GM19455 (cell line): Measurements from ENCODE around the gene SRGAP1.
"Not testable (repeated sequence)": the region's sequence is repeated elsewhere in the genome, so short reads cannot be mapped to it uniquely, and the experiment has no call there.

Experiments used
- ATAC-seq: cut with Tn5 transposase; IDR thresholded peaks from one replicate; pipeline ENCODE4 v1.9.1; 2021; ENCODE audit not compliant: unreplicated experiment

The SRGAP1 gene

DNA sequence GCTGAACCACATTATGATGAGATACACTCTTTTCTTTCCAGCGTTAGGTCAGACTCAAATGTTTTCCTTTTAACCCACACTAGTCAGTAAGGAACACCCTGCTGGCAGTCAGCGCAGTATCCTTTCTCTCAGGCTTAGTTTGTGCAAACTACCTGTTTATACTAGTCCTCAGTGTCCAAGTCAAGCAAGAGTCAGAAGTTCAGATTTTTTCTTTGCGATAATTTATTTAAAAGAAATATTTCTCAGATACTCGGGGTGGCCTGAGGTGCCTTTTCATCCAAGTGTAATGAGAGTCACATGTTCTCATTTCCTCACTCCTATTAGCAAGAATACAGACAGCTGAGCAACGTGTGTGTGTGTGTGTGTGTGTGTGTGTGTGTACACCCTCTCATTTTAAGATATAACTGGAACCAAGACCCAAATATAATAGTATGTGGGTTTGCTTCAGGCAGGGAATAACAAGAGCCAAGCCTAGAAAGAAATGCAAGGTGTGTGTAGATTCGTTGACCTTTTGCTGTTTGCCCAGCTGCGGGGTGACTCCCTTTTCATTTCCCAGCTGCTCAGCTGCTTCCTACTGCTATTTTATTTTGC lies 194.9 kb downstream of the SRGAP1 start:
- no peak for ATAC-seq

DNA sequence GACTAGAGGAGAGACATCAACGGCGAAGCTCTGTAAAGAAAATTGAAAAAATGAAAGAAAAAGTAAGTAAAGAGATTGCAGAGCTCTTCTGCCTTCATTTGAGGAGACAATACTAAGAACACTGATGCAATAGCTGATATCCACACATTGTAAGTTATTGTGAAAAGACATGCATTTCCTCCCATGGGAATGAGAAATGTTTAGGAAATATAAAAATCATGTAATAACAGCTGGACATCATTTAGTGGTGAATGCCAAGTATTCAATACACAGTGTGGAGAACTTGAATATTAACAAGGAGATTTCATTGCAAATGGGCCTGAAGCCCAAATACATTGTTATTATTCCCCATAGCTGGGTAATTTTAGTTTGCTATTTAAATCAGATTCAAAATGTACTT lies 198.4 kb downstream of the SRGAP1 start:
- no peak for ATAC-seq

DNA sequence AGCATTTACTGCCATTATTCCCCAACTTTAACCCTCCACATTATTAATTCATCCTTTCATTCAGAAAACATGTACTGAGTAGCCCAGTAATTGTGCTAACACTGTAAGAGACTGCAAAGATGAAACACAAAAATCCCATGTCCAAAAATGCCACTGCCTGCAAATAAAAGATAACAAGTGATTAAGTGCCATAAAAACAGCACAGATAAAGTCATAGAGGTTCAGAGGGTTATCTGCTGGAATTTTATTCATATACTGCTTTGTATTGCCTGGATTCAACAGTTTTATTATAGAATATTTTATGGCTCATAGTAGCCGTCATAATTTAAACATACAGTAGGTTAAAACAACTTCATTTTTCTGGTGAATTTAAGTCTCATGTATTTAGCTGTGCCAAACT lies 199.7 kb downstream of the SRGAP1 start:
- no peak for ATAC-seq

DNA sequence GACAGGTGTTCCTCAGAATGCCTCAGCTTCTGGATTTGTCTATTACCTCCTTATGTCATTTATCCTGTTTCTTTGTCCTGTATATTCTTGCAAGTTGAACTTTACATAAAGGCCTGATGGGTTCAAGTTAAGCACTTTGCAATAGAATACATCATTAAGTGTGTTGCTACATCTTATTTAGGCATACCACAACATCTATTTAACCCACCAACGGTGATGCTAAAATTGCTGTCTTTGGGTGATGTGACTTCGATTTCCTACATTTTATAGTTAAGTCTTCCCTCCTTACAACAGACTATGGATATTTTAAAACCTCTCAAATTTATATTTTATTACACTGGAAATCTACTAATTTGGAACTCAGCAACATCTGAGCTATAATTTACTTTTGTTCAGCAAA lies 206.6 kb downstream of the SRGAP1 start:
- ATAC-seq: no peak

DNA sequence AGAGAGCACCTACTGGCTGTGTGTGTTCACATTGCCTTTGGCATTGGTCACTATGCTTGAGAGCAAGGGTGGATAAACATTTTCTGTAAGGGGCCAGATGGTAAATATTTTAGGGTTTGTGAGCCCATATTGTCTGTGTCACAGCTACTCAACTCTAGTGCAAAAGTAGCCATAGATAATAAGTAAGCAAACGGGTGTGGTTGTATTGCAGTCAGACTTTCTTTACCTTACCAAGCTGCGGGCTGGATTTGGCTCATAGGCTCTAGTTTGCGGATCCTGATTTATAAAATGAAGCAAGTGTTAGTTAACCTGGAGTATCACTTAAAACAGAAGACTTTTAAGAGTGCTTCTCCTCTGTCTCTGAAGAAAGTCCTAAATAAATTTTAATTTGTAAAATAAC lies 208.6 kb downstream of the SRGAP1 start:
- ATAC-seq: no peak

DNA sequence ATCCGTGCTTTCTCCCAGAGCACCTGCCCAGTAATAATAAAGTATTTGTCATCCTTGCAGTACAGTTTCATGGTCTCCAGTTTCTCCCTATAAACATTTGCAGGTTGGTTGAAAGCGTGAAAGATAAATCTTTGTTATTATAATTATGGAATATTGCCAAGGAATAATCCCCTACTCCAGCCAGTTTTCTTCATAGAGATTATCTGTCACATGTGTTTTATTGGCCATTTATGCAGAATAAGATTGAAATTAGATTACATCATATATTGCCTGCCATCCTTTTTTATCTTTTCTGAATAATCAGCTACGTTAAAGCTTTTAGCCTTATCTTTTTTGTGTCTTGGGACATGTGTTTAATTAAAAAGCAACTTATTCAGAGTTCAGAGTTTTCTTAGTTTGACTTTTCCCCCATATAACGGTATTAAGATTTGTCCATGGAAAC lies 209.6 kb downstream of the SRGAP1 start:
- no peak for ATAC-seq

DNA sequence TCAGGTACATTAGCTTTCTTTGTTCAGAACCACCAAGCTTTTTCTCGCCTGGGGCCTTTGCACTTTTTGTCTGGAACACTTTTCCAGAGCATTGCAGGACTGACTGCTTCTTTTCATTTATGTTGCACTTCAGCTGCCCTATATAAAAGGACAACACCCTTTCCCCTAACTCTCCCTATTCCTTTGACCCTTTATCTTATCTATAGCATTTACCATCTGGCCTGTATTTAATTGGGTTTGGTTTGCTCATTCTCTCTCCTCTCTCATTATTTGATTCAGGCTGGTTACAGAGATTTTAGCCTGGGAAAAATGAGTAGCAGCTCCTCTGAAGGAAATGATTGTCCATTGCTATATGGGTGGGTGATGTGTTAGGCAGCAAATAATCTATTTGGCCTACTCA lies 212.2 kb downstream of the SRGAP1 start:
- no peak for ATAC-seq

DNA sequence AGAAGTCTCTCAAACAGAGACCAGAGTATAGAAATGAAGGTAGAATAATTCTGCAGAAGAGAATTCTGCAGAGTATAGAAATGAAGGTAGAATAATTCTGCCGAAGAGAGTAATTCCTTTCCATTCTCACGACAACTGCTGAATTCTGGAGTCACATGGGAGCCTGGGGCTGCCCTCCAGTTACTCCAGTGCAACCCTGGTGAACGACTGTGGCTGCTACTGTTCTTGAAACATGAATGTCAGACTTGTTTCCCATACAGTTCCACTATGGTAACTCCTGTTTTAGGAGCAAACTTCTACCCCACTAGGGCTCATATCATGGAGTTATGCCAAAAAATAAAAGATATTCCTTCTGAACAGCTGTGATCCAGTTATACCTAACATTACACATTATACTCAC lies 213.2 kb downstream of the SRGAP1 start:
- ATAC-seq: no peak

DNA sequence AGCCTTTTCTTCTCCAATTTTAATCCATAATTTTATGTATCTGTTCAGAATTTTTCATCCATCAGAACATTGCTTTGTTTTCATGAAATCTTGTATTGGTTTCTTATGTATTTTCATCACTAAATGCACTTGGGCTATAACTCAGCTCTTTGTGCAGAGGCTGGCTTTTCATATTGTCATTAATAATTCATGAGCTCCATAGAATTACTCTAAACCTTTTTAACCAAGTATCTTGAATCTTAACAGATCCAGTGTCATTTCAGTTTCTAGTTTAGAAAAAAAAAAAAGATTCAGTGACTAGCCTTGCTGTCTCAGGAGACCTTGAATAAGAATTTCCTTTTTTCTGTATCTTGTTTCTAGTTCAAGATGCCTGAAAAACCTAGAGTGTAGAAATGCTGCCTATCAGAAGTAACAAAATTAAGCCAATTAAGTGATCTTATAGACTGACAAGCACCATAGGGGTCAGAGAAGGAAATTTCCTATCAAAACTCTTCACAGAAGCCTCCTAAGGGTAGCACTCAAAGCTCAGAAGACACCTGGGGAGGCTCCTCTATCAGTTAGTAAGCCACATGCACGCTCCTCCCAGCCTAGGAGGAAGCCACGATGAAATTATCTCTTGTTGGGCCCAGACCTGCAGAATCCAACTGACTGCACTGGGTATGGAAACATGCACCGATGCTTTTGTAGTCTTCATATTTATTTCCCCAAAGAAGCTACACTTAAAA lies 214.2 kb downstream of the SRGAP1 start:
- no peak for ATAC-seq

DNA sequence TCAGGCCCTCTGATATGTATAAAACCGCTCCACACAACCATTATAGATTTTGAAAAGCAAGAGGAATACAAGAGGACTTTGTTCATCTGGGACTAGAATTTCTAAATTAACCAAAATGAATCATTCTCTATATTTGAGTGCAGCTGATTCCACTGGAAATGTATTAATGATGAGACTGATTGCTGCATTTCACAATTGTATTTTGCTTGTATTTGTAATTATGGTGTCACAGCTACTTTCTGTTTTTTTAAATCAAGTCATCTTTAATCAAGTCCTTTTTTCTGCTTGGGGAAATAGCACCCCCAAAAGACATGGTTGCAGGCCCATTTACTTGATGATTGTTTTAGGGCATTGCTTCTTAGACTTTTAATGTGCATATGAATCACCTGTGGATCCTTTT lies 215.2 kb downstream of the SRGAP1 start:
- ATAC-seq: no peak

DNA sequence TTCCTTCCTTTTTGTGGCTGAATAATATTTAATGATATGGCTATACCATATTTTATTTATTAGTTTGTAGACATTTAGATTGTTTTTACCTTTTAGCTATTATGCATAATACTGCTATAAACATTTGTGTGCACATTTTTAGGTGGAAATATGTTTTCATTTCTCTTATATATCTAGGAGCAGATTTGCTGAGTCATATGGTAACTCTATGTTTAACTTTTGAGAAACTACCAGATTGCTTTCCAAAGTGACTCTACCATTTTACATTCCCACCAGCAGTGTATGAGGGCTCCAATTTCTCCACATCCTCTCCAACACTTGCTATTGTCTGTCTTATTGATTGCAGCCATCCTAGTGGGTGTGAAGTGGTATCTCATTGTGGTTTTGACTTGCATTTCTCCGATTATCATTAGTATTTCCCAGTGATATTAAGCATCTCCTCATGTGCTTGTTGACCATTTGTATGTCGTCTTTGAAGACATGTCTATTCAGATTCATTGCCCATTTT lies 217.4 kb downstream of the SRGAP1 start:
- no peak for ATAC-seq

DNA sequence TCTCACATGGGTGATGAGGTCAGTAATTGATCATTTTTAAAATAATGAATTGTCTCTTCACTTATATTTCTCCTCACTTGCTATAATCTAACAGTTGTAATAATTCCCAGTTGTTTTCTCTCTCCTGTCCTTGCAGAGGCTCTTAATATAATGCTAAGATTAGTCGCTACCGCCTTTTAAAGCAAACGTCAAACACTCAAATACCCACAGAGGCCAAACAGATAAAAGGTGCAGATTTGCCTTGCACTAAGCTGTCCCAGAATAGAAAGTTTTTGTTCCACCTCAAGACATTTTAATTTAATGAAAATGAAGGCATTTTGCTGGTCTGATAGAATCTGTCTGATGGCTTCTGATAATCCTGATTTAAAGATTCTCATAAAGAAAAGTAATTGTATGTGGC lies 218.6 kb downstream of the SRGAP1 start:
- ATAC-seq: no peak

DNA sequence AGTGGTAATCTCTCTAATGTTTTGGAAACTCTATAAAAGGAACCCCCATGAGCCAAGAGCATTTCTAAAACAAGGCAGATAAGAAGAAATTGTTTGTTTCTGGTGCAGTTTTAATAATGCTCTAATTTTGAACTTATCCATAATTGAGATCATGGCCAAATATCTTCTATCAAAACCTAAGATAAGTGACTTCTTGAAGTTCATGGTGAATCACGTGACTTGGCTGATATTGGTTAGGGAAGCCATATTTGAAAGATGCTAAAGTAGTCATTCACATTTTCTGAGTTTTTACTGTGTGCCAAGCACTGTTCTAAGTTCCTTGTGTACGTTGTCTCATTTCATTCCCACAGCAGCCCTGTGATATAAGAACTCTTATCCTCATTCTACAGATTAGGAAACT lies 219.7 kb downstream of the SRGAP1 start:
- ATAC-seq: no peak

DNA sequence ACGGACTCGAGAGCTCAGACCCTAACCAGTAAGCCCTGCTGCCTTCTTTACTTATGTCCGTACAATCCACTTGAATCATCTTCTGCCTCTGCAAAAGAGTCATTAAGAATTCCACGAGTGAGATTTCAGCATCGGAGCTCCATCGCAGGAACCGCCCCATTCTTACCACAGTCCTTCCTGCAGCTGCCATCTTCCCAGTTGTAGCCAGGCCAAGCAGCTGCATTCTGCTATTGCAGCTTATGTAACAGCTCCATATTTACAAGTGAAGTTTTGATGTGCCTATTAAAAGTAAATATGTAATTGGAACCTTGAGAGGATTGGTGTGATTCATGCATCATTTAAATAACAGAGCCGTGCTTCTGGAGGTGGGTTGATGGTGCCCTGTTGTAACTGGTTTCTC lies 220.2 kb downstream of the SRGAP1 start:
- no peak for ATAC-seq

DNA sequence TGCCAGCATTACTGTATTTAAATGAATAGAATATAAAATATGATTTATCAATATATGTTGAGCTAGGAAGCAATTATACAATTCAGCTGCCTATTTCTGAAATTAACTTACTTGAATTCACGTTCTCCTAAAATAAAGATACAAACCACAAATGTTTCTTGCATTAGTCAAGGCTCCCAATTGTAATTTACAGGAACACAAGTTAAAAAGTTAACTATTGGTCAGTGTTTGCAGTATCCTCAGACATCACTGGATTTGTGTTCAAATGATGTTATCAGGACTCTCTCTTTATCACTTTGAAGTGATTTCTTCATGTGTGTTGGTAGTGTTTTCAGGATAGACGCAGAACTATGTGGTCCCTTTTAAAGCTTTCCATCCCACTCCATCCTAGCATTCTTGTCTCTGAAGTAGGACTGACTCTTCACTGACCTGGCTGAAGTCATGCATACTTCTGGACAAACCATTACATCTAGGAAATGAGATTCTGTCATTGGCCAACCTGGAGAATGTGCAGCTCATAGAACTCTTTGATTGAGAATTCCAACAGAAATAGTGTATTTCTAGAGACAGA lies 221.5 kb downstream of the SRGAP1 start:
- no peak for ATAC-seq

DNA sequence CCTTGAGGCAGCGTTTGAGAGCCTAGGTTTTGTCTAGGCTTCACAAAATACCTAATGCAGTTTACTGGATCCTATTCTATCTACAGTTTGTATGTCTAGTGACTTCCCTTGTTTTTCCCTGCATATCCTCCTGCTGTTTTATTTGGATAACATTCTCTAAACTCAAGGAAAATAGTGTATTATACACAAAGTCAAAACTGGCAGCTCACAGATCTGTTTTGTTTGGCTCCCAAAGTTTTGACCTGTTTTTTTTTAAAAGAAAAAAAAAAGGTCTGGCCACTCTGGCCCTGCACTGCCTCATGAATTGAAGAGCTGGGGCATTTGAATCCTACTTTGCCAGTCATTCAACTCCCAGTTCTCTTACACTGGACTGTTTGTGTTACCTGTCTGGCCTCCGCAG lies 222.3 kb downstream of the SRGAP1 start:
- ATAC-seq: no peak

DNA sequence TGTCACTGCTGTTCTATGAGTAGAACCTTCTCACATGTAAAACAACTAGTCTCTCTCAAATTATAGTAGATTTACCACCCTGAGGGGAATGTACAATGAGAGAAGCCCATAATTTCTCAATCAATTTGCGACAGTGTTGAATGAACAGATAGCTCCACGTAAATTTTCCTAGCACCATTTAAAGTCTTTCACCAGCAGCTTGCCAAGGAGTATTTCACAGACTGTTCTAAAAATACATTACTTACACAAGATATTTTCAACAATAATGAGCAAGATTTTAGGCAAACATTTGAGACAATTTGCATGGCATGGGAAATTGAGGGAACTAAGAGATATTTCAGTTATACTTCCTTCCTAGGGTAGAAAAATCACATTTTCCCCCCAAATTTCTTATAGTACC lies 226.0 kb downstream of the SRGAP1 start:
- ATAC-seq: no peak

DNA sequence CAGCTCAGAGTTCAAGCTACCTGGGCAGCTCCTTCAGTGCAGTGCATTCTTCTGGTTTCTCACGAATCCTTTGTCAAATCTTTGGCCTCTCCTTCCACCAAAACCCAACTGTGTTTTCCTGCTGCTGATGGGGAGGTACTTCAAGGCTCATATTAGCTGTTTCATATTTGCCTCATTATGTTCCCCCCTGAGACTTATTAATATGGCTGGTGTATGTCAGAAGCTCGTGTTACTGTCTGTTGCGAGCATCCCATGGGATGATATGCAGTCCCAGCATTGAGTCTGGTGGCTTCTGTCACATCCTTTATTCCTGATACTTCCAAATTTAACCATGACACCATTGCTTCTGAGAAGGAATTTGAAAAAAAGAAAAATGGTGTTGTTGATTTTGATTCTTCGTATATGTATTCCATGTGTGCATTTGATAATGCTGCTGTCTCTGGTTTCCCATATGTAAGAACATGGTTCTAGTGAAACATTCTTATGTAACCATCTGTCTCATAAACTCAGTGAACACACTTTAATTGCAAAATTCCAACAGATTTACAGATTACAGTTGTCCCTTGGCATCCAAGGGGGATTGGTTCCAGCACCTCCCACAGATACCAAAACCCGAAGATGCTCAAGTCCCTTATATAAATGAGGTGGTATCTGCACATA lies 228.5 kb downstream of the SRGAP1 start:
- ATAC-seq: no peak

DNA sequence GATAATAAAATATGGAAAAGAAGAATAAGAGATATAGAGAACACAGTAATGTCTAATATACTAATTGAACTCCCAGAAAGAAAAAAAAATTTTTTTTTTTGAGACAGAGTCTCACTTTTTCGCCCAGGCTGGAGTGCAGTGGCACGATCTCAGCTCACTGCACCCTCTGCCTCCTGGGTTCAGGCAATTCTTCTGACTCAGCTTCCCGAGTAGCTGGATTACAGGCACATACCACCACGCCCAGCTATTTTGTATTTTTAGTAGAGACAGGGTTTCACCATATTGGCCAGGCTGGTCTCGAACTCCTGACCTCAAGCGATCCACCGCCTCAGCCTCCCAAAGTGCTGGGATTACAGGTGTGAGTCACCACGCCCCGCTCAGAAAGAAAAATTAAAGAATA lies 232.1 kb downstream of the SRGAP1 start:
- not testable (repeated sequence) for ATAC-seq

DNA sequence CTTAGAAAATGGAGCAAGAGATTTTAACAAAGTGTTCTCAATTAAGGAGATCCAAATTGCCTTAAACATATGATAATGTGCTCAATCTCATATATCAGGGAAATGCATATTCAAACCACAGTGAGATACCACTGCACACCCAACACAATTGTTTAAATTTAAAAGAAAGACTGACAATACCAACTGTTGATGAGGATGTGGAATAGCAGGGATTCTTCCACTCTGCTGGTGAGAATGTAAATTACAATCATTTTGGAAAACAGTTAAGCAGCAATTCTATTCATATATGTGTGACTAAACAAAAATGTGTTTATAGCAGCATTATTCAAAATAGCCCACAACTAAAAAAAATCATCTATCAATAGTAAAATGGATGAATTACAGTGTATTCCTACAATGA lies 233.4 kb downstream of the SRGAP1 start:
- no peak for ATAC-seq

DNA sequence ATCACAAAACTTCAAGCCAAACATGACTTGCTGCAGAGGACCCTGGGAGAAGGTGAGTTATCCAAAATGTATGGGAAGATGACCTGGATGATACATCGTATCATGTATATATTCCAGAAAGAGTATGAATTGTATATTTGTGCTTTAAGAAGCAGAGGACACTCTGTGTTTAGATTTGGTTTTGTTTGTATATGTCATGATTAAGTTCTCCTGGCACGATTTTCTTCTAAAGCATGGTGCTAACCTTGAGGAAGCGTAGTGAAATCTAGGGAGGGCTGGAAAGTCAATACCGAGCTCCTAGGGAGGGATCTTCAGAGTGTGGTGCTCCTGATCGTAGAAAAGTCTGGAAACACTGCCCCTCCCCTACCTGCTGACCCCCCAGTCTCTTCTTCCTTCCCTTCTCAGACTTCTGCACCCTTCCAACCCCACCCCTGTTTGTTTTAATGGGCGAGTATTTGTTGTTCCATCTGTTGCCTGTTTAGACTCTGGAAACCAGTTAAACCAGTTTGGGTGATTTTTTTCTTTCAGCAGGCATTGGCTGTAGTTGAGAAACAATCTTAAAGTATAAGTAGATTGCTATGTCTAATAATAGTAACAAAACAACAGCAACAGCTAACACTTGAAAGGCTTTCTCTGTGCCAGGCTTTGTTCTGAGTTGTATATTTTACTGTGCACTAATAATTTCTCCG lies 236.0 kb downstream of the SRGAP1 start:
- no peak for ATAC-seq
